SK-N-SH (cell line): ENCODE results near the gene SETBP1. TPM values are rescaled to one million over a fixed set of nuclear protein-coding genes. Genes with fewer than 3 reads are reported as not detected.

Source experiments
- CTCF ChIA-PET: fragments of 300-600, 350-600 bp; formaldehyde crosslinking; extraction: SDS; loops from one replicate; lab custom pipeline; 2021; lab: Yijun Ruan, JAX
- POLR2A ChIA-PET: fragments of 350-600 bp; sonication (Branson Sonifier 250); formaldehyde crosslinking; extraction: SDS; loops from one replicate; lab custom pipeline; 2020; ENCODE audit warnings: antibody characterized with exemption, inconsistent platforms; lab: Yijun Ruan, JAX
- DNase-seq: peaks from one replicate; pipeline ENCODE4 v3.0.0; 2012
- H2AFZ ChIP-seq: fragments of 200-600 bp; sonication (generic); 2 replicates; pipeline ENCODE4 v1.8.1; 2016; ENCODE audit warnings: antibody characterized with exemption, mild to moderate bottlenecking, low read depth
- H3F3A ChIP-seq: fragments of 200-600 bp; sonication (generic); replicated peaks from 2 replicates; pipeline ENCODE3; 2016; ENCODE audit warnings: antibody characterized with exemption, mild to moderate bottlenecking; ENCODE audit not compliant: insufficient read depth
- H3K27ac ChIP-seq, 2 experiments: fragments of 200-500 bp in 1 of 2; fragments of 200-600 bp in 1 of 2; sonication (Bioruptor generic) in 1 of 2; sonication (generic), shearing (Covaris generic) in 1 of 2; 2 replicates each; pipeline versions ENCODE4 v1.5.1 to v1.6.1; 2014 to 2016; ENCODE audit warnings: low read depth in 2 of 2, inconsistent platforms in 1 of 2, low read length in 1 of 2, mild to moderate bottlenecking in 1 of 2, mixed read lengths in 1 of 2
- H3K27me3 ChIP-seq: fragments of 200-600 bp; sonication (generic), shearing (Covaris generic); 2 replicates; pipeline ENCODE4 v1.6.1; 2016; ENCODE audit warnings: mixed run types; ENCODE audit not compliant: insufficient read depth
- H3K36me3 ChIP-seq, 2 experiments: fragments of 200-500 bp in 1 of 2; fragments of 200-600 bp in 1 of 2; sonication (Bioruptor generic) in 1 of 2; sonication (generic) in 1 of 2; replicated peaks in 1 of 2; 2 replicates each; pipeline versions ENCODE3 to v1.5.1; 2014 to 2016; ENCODE audit warnings: low read length in 1 of 2, mild to moderate bottlenecking in 1 of 2; ENCODE audit not compliant: insufficient read depth in 2 of 2, control insufficient read depth in 1 of 2
- H3K4me1 ChIP-seq, 2 experiments: fragments of 200-500 bp in 1 of 2; fragments of 200-600 bp in 1 of 2; sonication (Bioruptor generic) in 1 of 2; sonication (generic), shearing (Covaris generic) in 1 of 2; 2 replicates each; pipeline versions ENCODE4 v1.5.1 to v1.6.1; 2014 to 2016; ENCODE audit warnings: low read depth in 1 of 2, low read length in 1 of 2, mixed run types in 1 of 2; ENCODE audit not compliant: insufficient read depth in 2 of 2, control insufficient read depth in 1 of 2
- H3K4me2 ChIP-seq: fragments of 200-600 bp; sonication (generic), shearing (Covaris generic); 2 replicates; pipeline ENCODE4 v1.6.1; 2017; ENCODE audit warnings: mixed run types
- H3K4me3 ChIP-seq, 2 experiments: fragments of 200-500 bp in 1 of 2; fragments of 200-600 bp in 1 of 2; sonication (Bioruptor generic) in 1 of 2; sonication (generic), shearing (Covaris generic) in 1 of 2; 2 replicates each; pipeline versions ENCODE4 v1.5.1 to v1.8.1; 2014 to 2016; ENCODE audit warnings: low read depth in 2 of 2, inconsistent platforms in 1 of 2, low read length in 1 of 2, mild to moderate bottlenecking in 1 of 2, mixed read lengths in 1 of 2, moderate library complexity in 1 of 2
- H3K79me2 ChIP-seq: fragments of 200-600 bp; sonication (generic); 2 replicates; pipeline ENCODE4 v1.8.1; 2017; ENCODE audit warnings: mild to moderate bottlenecking; ENCODE audit not compliant: insufficient read depth
- H3K9ac ChIP-seq: fragments of 200-600 bp; sonication (generic); 2 replicates; pipeline ENCODE4 v1.6.1; 2017; ENCODE audit warnings: mixed run types
- H3K9me2 ChIP-seq: fragments of 200-600 bp; sonication (generic); 2 replicates; pipeline ENCODE4 v1.6.1; 2017; ENCODE audit warnings: mixed run types
- H3K9me3 ChIP-seq: fragments of 200-600 bp; sonication (generic); 2 replicates; pipeline ENCODE4 v1.6.1; 2017; ENCODE audit warnings: mixed run types, mild to moderate bottlenecking, moderate library complexity
- H4K20me1 ChIP-seq: fragments of 200-600 bp; sonication (generic); 2 replicates; pipeline ENCODE4 v1.6.1; 2017; ENCODE audit warnings: mild to moderate bottlenecking, mixed run types; ENCODE audit not compliant: insufficient read depth
- CHD2 ChIP-seq: fragments of 150-350 bp; IDR thresholded peaks from 2 replicates; pipeline ENCODE4 v1.6.1; 2018; ENCODE audit warnings: low read length; ENCODE audit not compliant: partially characterized antibody
- CTCF ChIP-seq: fragments of 200-600 bp; sonication (generic); IDR thresholded peaks from 2 replicates; pipeline ENCODE4 v1.6.1; 2017; ENCODE audit warnings: antibody characterized with exemption, mild to moderate bottlenecking, moderate library complexity
- ELF1 ChIP-seq: IDR thresholded peaks from 2 replicates; pipeline ENCODE4 v1.4.0; 2012
- EP300 ChIP-seq, 2 experiments: IDR thresholded peaks; 2 replicates each; pipeline versions ENCODE4 v1.4.0 to v1.6.1; 2012; ENCODE audit warnings: borderline replicate concordance in 1 of 2, low read depth in 1 of 2, low read length in 1 of 2
- FOSL2 ChIP-seq: IDR thresholded peaks from 2 replicates; pipeline ENCODE4 v1.4.0; 2012; ENCODE audit warnings: low read depth, mild to moderate bottlenecking, moderate library complexity, borderline replicate concordance
- GABPA ChIP-seq: IDR thresholded peaks from 2 replicates; pipeline ENCODE4 v1.4.0; 2012; ENCODE audit warnings: low read depth, mild to moderate bottlenecking
- MAX ChIP-seq: IDR thresholded peaks from 2 replicates; pipeline ENCODE4 v1.4.0; 2012; ENCODE audit warnings: low read depth
- MEF2A ChIP-seq: IDR thresholded peaks from 2 replicates; pipeline ENCODE4 v1.4.0; 2012; ENCODE audit warnings: low read depth, borderline replicate concordance
- NFIC ChIP-seq: IDR thresholded peaks from 2 replicates; pipeline ENCODE4 v1.4.0; 2012; ENCODE audit warnings: borderline replicate concordance
- NRF1 ChIP-seq: IDR thresholded peaks from 2 replicates; pipeline ENCODE4 v1.6.1; 2012; ENCODE audit warnings: low read depth, mild to moderate bottlenecking, low read length
- RFX5 ChIP-seq: IDR thresholded peaks from 2 replicates; pipeline ENCODE4 v1.6.1; 2012; ENCODE audit warnings: mild to moderate bottlenecking, improper control_type of control experiment, low read length
- RXRA ChIP-seq: IDR thresholded peaks from 2 replicates; pipeline ENCODE4 v1.4.0; 2012; ENCODE audit warnings: low read depth, mild to moderate bottlenecking, borderline replicate concordance
- SIN3A ChIP-seq: IDR thresholded peaks from 2 replicates; pipeline ENCODE4 v1.6.1; 2012; ENCODE audit warnings: low read depth, mild to moderate bottlenecking, low read length, moderate library complexity, borderline replicate concordance
- ZBTB33 ChIP-seq: IDR thresholded peaks from 2 replicates; pipeline ENCODE4 v1.4.0; 2012; ENCODE audit warnings: low read depth, borderline replicate concordance
- WGBS: methylation state at CpG from one replicate; pipeline ENCODE4 v1.1.6; 2017; ENCODE audit warnings: low lambda C conversion rate; 5-methylcytosine and 5-hydroxymethylcytosine counted together
- polyA plus RNA-seq, 3 experiments: library from polyadenylated mRNA; depleted of rRNA; stranded (reverse); fragments of >200 nt; gene quantifications; 2 replicates each; pipeline ENCODE4 v1.2.3, GENCODE V29; 2012
- TF ChIP-seq, protein P1 (sequence below): fragments of 150-350 bp; IDR thresholded peaks from 2 replicates; pipeline ENCODE4 v1.6.1; 2016; ENCODE audit warnings: mild to moderate bottlenecking, low read depth, low read length

The SETBP1 gene
- polyA plus RNA-seq, 1 of the 3 experiments (the other 2 are of a cell fraction), result 3.0 TPM

DNA sequence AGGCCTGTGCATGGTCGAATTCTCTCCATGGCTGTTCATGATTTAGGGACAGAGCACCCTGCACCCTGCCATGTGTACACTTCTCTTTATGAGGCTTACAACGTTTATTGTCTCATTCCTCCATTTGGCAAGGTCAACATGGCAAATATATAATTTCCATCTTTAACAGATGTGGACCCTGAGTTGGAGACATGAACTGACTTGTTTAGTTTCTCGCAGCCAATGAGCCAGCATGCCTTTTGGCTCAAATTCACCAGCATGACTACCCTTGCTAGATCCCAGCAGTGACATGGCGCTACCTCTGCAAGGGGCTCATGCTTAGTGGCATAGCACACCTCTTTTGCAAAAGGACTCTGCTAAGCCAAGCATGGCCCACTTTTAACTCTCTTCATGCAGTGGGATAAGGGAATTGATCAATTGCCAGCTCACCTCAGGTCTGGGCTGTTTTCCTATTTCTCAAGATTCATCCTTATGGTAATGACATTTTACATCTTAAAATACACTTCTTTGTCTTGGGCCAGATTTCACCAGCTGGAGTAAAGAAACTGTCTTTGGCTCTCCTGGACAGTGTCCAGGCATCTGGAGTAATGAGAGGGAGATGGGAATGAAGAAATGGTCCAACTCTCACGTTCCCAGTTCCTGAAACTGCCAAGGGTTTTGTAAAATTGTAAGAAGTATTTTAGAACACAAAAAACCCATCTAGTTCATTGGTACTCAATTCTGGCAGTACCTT lies 159.5 kb downstream of the SETBP1 start (continued):
- TF ChIP-seq CHD2, result no peak
- TF ChIP-seq, all 33 proteins: peak for 0

DNA sequence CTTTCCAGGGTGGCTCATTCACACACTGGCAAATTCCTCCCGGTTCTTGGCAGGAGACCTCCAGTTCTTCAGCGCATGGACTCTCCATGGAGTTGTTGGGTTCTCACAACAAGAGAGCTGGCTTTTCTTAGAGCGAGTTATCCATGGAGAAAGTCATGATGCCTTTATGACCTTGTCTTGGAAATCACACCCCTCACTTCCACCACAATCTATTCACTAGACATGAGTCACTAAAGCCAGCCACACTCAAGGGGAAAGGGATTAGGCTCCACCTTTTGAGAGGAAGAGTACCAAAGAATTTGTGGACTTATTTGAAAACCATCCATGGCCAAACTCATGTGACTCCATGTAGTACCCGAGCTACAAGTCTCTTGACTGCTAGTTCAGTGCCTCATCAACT lies 160.5 kb downstream of the SETBP1 start:
- H3K79me2 ChIP-seq, result no peaks in the 10 kb centered on the region
- H3K36me3 ChIP-seq, result no peaks in the 10 kb centered on the region
- H3K27ac ChIP-seq, result no peak overlapping the region
- no peaks in the 10 kb centered on the region for H3F3A ChIP-seq
- CTCF ChIA-PET, result interaction anchor here (0.9 kb wide), 1 partner anchor 543 kb away, joined by 3 read pairs; no protein-coding TSS in a partner anchor
- WGBS, result 83% methylated on average over 4 of the region's 4 CpGs
- H3K4me1 ChIP-seq, result peaks cover 8% of the 10 kb centered on the region in 2 experiments; a peak in 2 of 4 replicates
- no peaks in the 10 kb centered on the region for H3K27me3 ChIP-seq
- no peak overlapping the region for H3K4me3 ChIP-seq
- H3K9me3 ChIP-seq, result no peaks in the 10 kb centered on the region
- no peaks in the 10 kb centered on the region for H3K9me2 ChIP-seq
- H2AFZ ChIP-seq, result no peak overlapping the region
- POLR2A ChIA-PET, result no interaction called here
- no peak overlapping the region for H3K9ac ChIP-seq
- no peak for DNase-seq
- H4K20me1 ChIP-seq, result no peaks in the 10 kb centered on the region
- no peak overlapping the region for H3K4me2 ChIP-seq
- no peak for TF ChIP-seq MAX
- TF ChIP-seq EP300 (IDR thresholded peaks at IDR 0.05; ENCODE audit: borderline replicate concordance in 1 of 2, low read depth in 1 of 2, low read length in 1 of 2), result no peak
- TF ChIP-seq CTCF, result no peak
- no peak for TF ChIP-seq NRF1
- no peak for TF ChIP-seq ZBTB33
- no peak for TF ChIP-seq SIN3A
- TF ChIP-seq RFX5, result no peak
- no peak for TF ChIP-seq ELF1
- TF ChIP-seq NFIC, result no peak
- TF ChIP-seq, protein P1, sequence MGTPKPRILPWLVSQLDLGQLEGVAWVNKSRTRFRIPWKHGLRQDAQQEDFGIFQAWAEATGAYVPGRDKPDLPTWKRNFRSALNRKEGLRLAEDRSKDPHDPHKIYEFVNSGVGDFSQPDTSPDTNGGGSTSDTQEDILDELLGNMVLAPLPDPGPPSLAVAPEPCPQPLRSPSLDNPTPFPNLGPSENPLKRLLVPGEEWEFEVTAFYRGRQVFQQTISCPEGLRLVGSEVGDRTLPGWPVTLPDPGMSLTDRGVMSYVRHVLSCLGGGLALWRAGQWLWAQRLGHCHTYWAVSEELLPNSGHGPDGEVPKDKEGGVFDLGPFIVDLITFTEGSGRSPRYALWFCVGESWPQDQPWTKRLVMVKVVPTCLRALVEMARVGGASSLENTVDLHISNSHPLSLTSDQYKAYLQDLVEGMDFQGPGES, result no peak
- TF ChIP-seq GABPA, result no peak
- no peak for TF ChIP-seq MEF2A
- TF ChIP-seq FOSL2, result no peak
- TF ChIP-seq RXRA, result no peak
